Choroid plexus epithelial cell (primary cell): ENCODE data around the gene HIVEP2.

ENCODE experiments used
- DNase-seq: peaks from one replicate; pipeline ENCODE4 v3.0.0-alpha.2; 2010; ENCODE audit warnings: low read depth
- H3K4me3 ChIP-seq: 2 replicates; pipeline ENCODE4 v1.5.1; 2011; ENCODE audit warnings: low read depth, mild to moderate bottlenecking, control low read depth, low read length, moderate library complexity
- CTCF ChIP-seq: conservative IDR thresholded peaks from 2 replicates; pipeline ENCODE4 v1.5.1; 2011; ENCODE audit warnings: low read depth, mild to moderate bottlenecking, control low read depth, inconsistent platforms, low read length, moderate library complexity

Gene HIVEP2

GRCh38 chr6:142790257-142790656 lies 154.7 kb downstream of the HIVEP2 start:
- TF ChIP-seq CTCF = no peak

GRCh38 chr6:142787422-142787821 lies 157.6 kb downstream of the HIVEP2 start:
- no peak for DNase-seq
- TF ChIP-seq CTCF = no peak
- no peak overlapping the region for H3K4me3 ChIP-seq

More at GRCh38 chr6:142790257-142790656, 154.7 kb downstream of the HIVEP2 start:
- no peak for DNase-seq
- H3K4me3 ChIP-seq = no peak overlapping the region

DNA sequence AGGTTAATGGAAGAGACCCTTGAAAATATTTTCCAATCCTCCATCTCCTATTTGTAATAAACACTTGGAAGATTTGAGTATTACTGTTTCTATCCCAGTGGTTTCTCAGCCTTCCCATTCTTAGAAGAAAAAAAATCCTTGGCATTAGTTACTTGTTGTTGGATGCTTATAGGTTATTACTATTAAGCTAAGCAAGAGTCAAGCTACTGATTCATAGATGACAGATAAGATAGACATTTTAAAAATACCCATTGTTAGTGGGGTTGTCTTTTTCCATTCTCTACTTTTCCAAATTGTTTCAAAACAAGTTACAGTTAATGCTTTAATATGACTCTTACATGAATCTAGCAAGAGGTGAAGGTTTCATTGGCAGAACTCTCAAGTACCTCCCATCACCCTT lies 158.5 kb downstream of the HIVEP2 start:
- no peak for TF ChIP-seq CTCF
- DNase-seq = no peak
- no peak overlapping the region for H3K4me3 ChIP-seq

DNA sequence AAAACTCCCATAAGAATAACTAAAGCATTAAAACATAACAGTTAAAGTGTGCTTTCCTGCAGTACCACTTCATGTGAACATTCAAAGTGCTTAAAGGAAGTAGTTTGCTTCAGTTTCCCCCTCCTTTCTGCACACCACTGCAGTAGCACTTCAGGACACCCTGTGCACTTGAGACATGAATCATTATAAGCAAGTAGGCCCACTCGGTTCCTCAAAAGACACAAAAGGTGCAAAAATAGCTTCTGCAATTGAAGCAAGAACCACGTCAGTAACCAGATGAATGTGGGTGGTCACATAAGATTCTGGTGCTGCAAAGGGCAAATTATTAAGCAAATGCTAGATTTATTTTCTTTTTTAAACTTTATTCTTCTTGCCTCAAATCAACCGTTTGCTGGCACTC lies 160.6 kb downstream of the HIVEP2 start:
- no peak overlapping the region for H3K4me3 ChIP-seq
- peak; percentile 20 for DNase-seq

GRCh38 chr6:142783499-142783898 lies 161.5 kb downstream of the HIVEP2 start:
- no peak for TF ChIP-seq CTCF
- DNase-seq = no peak
- no peak overlapping the region for H3K4me3 ChIP-seq

More for the DNA sequence above, 160.6 kb downstream of the HIVEP2 start:
- no peak for TF ChIP-seq CTCF

GRCh38 chr6:142781129-142781528 lies 163.8 kb downstream of the HIVEP2 start:
- DNase-seq = no peak
- no peak for TF ChIP-seq CTCF
- no peak overlapping the region for H3K4me3 ChIP-seq

DNA sequence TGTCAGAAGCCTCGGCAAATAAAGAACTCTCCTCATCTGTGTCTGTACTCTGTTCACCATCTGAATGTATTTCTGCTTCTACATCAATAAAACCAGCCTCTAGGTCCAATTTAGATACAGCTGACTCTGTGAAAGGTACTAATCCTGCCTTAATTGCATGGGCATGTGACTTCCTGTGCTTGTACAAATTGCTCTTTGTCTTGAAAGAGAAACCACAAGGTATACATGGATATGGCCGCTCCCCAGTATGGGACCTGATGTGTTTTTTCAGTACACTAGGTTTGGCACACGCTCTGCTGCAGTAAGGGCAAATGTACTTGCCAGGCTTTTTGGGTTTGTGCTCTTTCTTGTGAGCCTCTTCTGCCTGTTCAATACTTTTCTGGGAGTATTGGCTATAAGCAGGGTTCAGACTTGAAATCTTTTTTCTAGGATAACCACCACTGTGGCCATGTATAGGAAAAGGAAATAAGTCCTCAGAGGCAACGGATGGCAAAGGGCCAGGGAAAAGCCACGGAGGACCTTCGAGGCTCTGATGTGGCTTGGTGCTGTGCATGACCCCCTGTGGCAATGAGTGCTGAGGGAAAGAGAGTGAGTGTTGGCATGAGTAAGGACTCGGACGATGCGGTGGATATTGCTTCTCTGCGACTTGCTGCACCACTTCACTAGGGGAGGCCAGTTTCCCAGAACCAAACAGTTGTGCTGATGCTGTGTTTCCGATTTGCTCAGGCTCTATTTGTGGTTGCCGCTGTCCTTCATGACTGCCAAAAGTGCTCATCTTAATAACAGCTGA lies 170.9 kb downstream of the HIVEP2 start:
- H3K4me3 ChIP-seq = no peak overlapping the region
- no peak for TF ChIP-seq CTCF
- DNase-seq = no peak
